AG10803 (cell line): ENCODE results near the gene CHKA.
A peak's percentile ranks its signal among the peaks of the same experiment; 100 is the strongest.

Experiments used
- DNase-seq: peaks from one replicate; pipeline ENCODE4 v3.0.0; 2010; ENCODE audit warnings: low read depth
- H3K4me3 ChIP-seq: 2 replicates; pipeline ENCODE4 v1.5.1; 2011; ENCODE audit warnings: mild to moderate bottlenecking, low read length, control low read depth
- CTCF ChIP-seq: conservative IDR thresholded peaks from 2 replicates; pipeline ENCODE4 v1.5.1; 2011; ENCODE audit warnings: mild to moderate bottlenecking, low read length, control low read depth, inconsistent platforms

CHKA gene

GRCh38 chr11:68021167-68021787, 99.9 kb downstream of the CHKA start:
- no peak for DNase-seq
- H3K4me3 ChIP-seq: no peak overlapping the region
- TF ChIP-seq CTCF: no peak; the same call in 1 of the 2 replicates

GRCh38 chr11:68020575-68020974, 100.6 kb downstream of the CHKA start:
- peak; percentile 40 for TF ChIP-seq CTCF
- H3K4me3 ChIP-seq: no peak overlapping the region
- no peak for DNase-seq

GRCh38 chr11:68019486-68019885, 101.7 kb downstream of the CHKA start:
- no peak overlapping the region for H3K4me3 ChIP-seq
- TF ChIP-seq CTCF: no peak
- no peak for DNase-seq

- DNase-seq: no peak
- no peak overlapping the region for H3K4me3 ChIP-seq
- no peak for TF ChIP-seq CTCF
Measured at GRCh38 chr11:68018730-68019190, 102.4 kb downstream of the CHKA start.

- H3K4me3 ChIP-seq: no peak overlapping the region
- TF ChIP-seq CTCF: no peak
- no peak for DNase-seq
Measured at GRCh38 chr11:68017980-68018729, 103.0 kb downstream of the CHKA start.

- TF ChIP-seq CTCF: no peak
- no peak overlapping the region for H3K4me3 ChIP-seq
- no peak for DNase-seq
Measured at GRCh38 chr11:68016904-68017817, 104.0 kb downstream of the CHKA start.
